Activated T-cell treated with anti-CD3 and anti-CD28 coated beads for 4 hours (primary cell): ENCODE results near the gene OTOL1.
"Not testable (repeated sequence)": the region's sequence is repeated elsewhere in the genome, so short reads cannot be mapped to it uniquely, and the experiment has no call there.

Experiments used
- DNase-seq: peaks from one replicate; pipeline ENCODE4 v3.0.0-alpha.2; 2020

OTOL1 gene

DNA sequence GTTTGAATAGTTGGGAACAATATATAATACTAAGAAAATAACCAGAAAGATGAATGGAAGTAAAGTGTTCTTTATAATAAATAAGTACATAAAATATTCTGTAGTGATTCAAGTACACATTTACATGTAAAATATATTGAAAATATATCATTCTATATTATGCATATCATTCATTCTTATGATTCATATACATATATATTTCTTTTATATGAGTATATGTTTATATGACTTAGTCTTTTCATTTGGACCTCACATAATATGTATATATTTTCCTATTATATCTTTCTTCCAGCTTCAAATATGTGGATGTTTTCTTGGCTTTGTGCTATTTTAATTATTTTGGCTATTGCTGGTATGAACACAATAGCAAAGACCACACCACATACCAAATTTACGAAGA is at the start of gene OTOL1:
Gene OTOL1 (plus strand): TSS at position 301 of the 400 bp plus-strand sequence. CDS start 0 bp downstream, at position 301.
- no peak for DNase-seq

- no peak for DNase-seq
Observed at GRCh38 chr3:161449785-161450184, 46.8 kb upstream of the OTOL1 start.

DNA sequence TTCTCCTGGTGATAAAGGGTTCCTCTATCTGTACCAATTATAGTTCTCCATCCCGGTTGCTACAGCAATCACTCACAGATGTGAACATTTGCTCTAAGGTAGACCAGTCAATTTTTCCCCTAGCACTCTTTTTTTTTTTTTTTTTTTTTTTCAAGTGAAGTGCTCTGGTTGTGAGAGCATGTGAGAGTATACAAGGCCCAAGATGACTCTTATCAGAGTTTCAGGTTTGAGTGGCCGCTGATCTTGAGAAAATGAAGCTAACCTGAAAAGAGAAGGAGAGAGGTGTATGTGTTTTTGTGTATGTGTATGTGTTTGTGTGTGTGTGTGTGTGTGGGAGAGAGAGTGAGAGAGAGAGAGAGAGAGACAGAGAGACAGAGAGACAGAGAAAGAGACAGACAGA is 44.4 kb upstream of the OTOL1 start:
- no peak for DNase-seq

DNA sequence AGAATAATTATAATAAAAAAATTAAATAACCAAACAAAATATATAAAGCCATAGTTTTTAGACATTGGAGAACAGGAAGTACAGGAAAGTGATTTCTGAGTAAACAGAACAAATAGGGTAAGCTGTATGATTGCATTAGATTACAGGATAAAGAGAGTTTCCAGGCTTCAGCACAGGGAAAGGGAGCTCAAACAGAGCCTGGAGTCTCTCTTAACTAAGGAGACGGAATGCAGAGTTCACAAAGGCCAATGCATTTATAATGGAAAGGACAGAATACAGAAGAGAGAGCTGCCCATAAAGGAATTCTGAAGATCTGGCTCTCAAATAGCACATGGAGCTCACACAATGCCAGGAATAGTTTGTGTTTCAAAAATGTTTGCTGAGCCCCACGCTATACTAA is 42.0 kb upstream of the OTOL1 start:
- no peak for DNase-seq

GRCh38 chr3:161455962-161456361 is 40.6 kb upstream of the OTOL1 start:
- DNase-seq, result no peak

- no peak for DNase-seq
Observed at GRCh38 chr3:161462138-161462537, 34.5 kb upstream of the OTOL1 start.

DNA sequence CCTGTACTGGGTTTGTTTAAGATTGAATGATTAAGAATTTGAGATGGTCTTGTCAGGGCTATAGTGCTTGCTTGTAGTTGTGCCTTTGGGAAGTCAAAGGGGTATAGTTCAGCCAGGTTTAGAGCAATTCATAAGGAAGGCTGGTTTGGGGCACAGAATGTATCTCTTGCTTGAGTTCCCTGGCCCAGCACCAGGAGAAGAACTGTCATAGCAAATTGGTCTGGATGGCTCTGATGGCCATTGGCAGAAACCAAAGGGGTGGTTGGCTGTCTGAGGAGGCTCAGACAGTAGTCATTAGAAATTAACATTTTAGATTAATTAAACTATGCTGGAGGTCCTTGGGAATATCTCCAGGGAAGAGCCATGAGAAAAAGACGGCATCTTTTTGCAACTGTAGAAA is 25.4 kb upstream of the OTOL1 start:
- DNase-seq, result no peak

DNA sequence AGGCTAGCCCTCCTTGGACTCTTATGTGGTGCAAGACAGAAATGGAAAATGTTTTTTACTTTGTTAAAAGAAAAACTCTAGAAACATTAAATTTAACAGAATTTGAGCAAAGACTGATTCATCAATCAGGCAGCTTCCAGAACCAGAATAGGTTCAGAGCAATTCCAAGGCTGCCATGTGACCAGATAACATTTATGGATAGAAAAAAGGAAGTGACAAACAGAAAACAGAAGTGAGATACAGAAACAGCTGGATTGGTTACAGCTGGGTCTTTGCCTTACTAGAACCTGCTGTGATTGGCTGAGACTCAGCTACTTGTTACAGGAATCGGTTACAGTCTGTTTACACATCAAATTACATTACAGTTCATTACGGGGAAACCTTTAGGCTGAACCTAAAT is 22.5 kb upstream of the OTOL1 start:
- no peak for DNase-seq

DNA sequence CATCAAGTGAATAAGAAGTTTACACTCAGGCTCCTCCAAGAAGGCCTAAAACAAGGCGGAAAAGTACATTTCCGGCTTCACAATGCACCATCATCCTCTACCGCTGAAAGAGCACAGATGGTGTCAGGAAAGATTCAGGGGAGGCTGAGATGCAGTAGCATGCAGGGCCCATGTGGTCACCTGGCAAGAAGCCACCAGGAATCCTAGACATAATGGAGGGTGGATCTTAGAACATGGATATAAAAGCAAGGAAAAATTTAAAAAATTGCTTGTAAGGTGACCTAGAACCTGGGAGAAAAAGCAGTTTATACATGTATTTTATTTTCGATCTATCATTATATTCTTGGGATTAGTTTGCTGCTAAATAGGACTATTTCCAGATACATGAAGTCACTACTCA is 21.9 kb upstream of the OTOL1 start:
- no peak for DNase-seq

- no peak for DNase-seq
Observed at GRCh38 chr3:161475206-161475605, 21.4 kb upstream of the OTOL1 start.

- DNase-seq, result no peak
Observed at GRCh38 chr3:161475905-161476304, 20.7 kb upstream of the OTOL1 start.

- no peak for DNase-seq
Observed at GRCh38 chr3:161484226-161484625, 12.4 kb upstream of the OTOL1 start.

DNA sequence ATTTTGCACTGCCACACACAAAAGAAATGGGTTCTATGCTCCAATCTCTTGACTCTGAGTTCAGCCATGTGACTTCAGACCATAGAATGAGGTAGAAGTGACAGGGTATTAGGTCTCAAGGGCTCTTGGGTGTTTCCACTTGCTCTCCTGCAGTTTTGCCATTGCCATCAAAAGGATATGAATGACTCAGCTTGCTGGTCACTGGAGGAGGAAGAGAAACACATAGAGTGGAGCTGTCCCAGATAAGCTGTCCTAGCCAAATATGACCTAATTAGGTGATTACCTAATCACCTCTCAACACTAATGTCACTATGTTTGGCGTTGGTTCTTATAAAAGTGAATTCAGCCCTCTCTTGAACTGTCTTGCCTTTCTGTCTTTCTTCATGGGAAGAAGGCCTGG is 8.3 kb upstream of the OTOL1 start:
- not testable (repeated sequence) for DNase-seq

- DNase-seq, result no peak
Observed at GRCh38 chr3:161489395-161489794, 7.2 kb upstream of the OTOL1 start.

- not testable (repeated sequence) for DNase-seq
Observed at GRCh38 chr3:161490845-161491244, 5.8 kb upstream of the OTOL1 start.

DNA sequence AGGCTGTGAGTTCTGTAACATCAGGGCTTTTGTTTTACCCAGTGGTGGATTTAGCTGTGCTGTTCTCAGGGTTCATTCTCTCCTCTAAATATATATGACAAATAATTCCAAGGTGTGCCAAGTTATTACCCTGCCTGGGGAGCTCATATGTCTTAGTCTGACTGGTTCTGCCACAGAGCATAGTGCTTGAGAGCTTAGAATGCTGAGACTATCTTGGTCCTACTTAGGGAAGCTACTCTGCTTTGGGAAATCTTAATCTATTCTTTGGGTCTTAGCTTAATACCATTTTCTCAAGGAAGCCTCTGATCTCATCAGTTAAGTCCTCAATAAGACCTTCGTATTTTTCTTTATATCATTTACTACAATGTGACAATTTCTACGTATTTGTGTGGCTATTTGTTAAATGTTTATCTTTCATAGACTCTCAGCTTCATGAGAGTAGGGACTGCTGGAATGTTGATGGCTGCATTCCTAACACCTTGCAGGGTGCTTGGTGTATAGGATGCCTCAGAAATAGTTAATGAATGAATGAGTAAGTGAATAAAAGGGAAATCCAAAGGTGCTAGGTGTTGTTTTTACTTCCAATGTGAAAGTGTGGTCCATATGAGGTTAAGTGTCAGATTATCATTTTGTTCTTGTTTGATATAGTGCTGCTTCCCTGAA is 1.8 kb downstream of the OTOL1 start:
- no peak for DNase-seq

GRCh38 chr3:161500068-161500796 is 3.6 kb downstream of the OTOL1 start:
- no peak for DNase-seq

GRCh38 chr3:161503271-161503670 is 6.7 kb downstream of the OTOL1 start:
- no peak for DNase-seq

GRCh38 chr3:161508852-161509477 is 12.4 kb downstream of the OTOL1 start:
- no peak for DNase-seq

GRCh38 chr3:161510510-161511260 is 14.1 kb downstream of the OTOL1 start:
- DNase-seq, result no peak

- DNase-seq, result no peak
Observed at GRCh38 chr3:161523916-161524315, 27.3 kb downstream of the OTOL1 start.

GRCh38 chr3:161531930-161532329 is 35.3 kb downstream of the OTOL1 start:
- DNase-seq, result no peak

DNA sequence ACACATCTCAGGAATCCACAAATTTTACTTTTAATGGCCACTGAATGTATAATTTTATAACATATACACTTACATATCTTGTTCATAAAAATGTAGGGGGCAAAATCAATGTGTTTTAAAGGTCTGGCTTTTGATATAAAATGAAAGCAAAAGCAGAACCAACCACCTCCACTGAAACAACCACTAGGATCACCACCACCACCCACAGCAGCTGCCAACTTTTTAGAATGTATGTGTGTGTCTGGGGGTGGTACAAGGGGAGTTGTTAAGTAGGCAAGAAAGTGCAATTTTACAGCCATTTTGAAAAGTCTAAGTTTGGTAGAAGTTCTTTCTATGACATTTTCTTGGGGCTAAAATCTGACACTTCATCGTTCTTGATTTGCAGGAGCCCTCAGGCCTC is 44.0 kb downstream of the OTOL1 start:
- no peak for DNase-seq

GRCh38 chr3:161545824-161546223 is 49.2 kb downstream of the OTOL1 start:
- DNase-seq, result no peak
